K562 (cell line): ENCODE results near the gene FCGBP. TPM values are rescaled to one million over a fixed set of nuclear protein-coding genes. Genes with fewer than 3 reads are reported as not detected.

Source experiments
- ATAC-seq: fragments of 200-7000 bp; cut with Tn5 transposase; 3 replicates; pipeline ENCODE4 v1.9.1; 2020; ENCODE audit warnings: moderate library complexity
- BruUV-seq: library from RNA; stranded (reverse); fragments of 400-500 nt; replicated peaks from 2 replicates; lab custom pipeline; 2021; lab: Mats Ljungman, UMichigan
- CTCF ChIA-PET: fragments of 300-600 bp; formaldehyde crosslinking; extraction: SDS; loops from one replicate; lab custom pipeline; 2021; ENCODE audit warnings: low intra/inter-chr PET ratio; lab: Yijun Ruan, JAX
- POLR2A ChIA-PET: fragments of 300-600, 350-650 bp; sonication (Branson Sonifier 250); formaldehyde crosslinking; extraction: SDS; loops from one replicate; lab custom pipeline; 2021; ENCODE audit warnings: antibody characterized with exemption, inconsistent platforms; lab: Yijun Ruan, JAX
- DNase-seq, 4 experiments: peaks; one replicate each; pipeline versions ENCODE4 v3.0.0 to v3.0.0-alpha.2; 2011 to 2018; ENCODE audit warnings: low spot score in 3 of 4, mixed read lengths in 3 of 4; ENCODE audit errors: extremely low read depth in 1 of 4
- FAIRE-seq: peaks from 2 replicates; lab custom pipeline; 2011; peaks lifted over from hg19 to GRCh38; lab: Jason Lieb, UNC
- H2AFZ ChIP-seq: 2 replicates; pipeline ENCODE4 v1.6.0; 2011; ENCODE audit warnings: low read depth, low read length, control low read depth, inconsistent platforms
- H3K27ac ChIP-seq: fragments of 200-600 bp; 3 replicates; pipeline ENCODE4 v1.8.0; 2011; ENCODE audit warnings: low read depth, mild to moderate bottlenecking, control low read depth, inconsistent platforms, low read length, moderate library complexity, mixed read lengths; ENCODE audit errors: extremely low read depth
- H3K27me3 ChIP-seq, 2 experiments: fragments of 300-600 bp in 1 of 2; 2 replicates in 1 of 2; 3 replicates in 1 of 2; pipeline versions ENCODE4 v1.6.0 to v1.8.0; 2011; ENCODE audit warnings: inconsistent platforms in 2 of 2, low read length in 2 of 2, mild to moderate bottlenecking in 1 of 2, mixed read lengths in 1 of 2, moderate library complexity in 1 of 2; ENCODE audit not compliant: control insufficient read depth in 2 of 2, insufficient read depth in 2 of 2
- H3K36me3 ChIP-seq: fragments of 300-600 bp; 3 replicates; pipeline ENCODE4 v1.8.0; 2011; ENCODE audit warnings: mild to moderate bottlenecking, low read length, inconsistent platforms; ENCODE audit not compliant: control insufficient read depth, insufficient read depth
- H3K4me1 ChIP-seq, 2 experiments: fragments of 200-600 bp in 1 of 2; replicated peaks in 1 of 2; 2 replicates in 1 of 2; 3 replicates in 1 of 2; pipeline versions ENCODE4 v1.5.1 to v1.8.0; 2011; ENCODE audit warnings: inconsistent platforms in 2 of 2, low read length in 2 of 2, mild to moderate bottlenecking in 1 of 2, mixed read lengths in 1 of 2, moderate library complexity in 1 of 2; ENCODE audit not compliant: control insufficient read depth in 2 of 2, insufficient read depth in 2 of 2
- H3K4me2 ChIP-seq: 2 replicates; pipeline ENCODE4 v1.6.1; 2011; ENCODE audit warnings: low read length, control low read depth, inconsistent platforms, mixed read lengths; ENCODE audit not compliant: insufficient read depth
- H3K4me3 ChIP-seq: fragments of 200-600 bp; sonication (generic), shearing (Covaris generic); 2 replicates; pipeline ENCODE4 v1.5.1; 2016; ENCODE audit warnings: control low read depth, inconsistent platforms
- H3K79me2 ChIP-seq: fragments of 200-600 bp; 3 replicates; pipeline ENCODE4 v1.8.0; 2011; ENCODE audit warnings: low read length, inconsistent platforms; ENCODE audit not compliant: control insufficient read depth, insufficient read depth
- H3K9ac ChIP-seq, 2 experiments: 2 replicates each; pipeline versions ENCODE4 v1.6.0 to v1.6.1; 2011; ENCODE audit warnings: low read depth in 2 of 2, low read length in 2 of 2, control low read depth in 1 of 2, inconsistent platforms in 1 of 2, mild to moderate bottlenecking in 1 of 2, mixed read lengths in 1 of 2; ENCODE audit not compliant: insufficient read depth in 1 of 2
- H3K9me1 ChIP-seq: one replicate; pipeline ENCODE4 v1.6.0; 2011; ENCODE audit warnings: inconsistent platforms, mild to moderate bottlenecking, low read length, moderate library complexity; ENCODE audit not compliant: control insufficient read depth, insufficient read depth
- H3K9me3 ChIP-seq: replicated peaks from 2 replicates; pipeline ENCODE4 v1.5.1; 2011; ENCODE audit warnings: low read depth, low read length, inconsistent platforms; ENCODE audit not compliant: control insufficient read depth, insufficient read depth
- H4K20me1 ChIP-seq: replicated peaks from 2 replicates; pipeline ENCODE4 v1.6.1; 2011; ENCODE audit warnings: low read length, inconsistent platforms, mixed read lengths; ENCODE audit not compliant: control insufficient read depth, insufficient read depth
- ARID3B ChIP-seq: fragments of 250-450 bp; sonication (Bioruptor Pico); IDR thresholded peaks from 2 replicates; pipeline ENCODE4 v1.4.0; 2020; ENCODE audit warnings: borderline replicate concordance
- CHD1 ChIP-seq: fragments of 200-600 bp; sonication (generic); IDR thresholded peaks from one replicate; pipeline ENCODE4 v1.6.1; 2012; ENCODE audit warnings: mild to moderate bottlenecking, moderate library complexity, low read length, inconsistent platforms
- CXXC5 ChIP-seq: fragments of 250-450 bp; sonication (Bioruptor Pico); IDR thresholded peaks from 2 replicates; pipeline ENCODE4 v1.8.0; 2022; ENCODE audit warnings: inconsistent platforms, mild to moderate bottlenecking, moderate library complexity
- E2F5 ChIP-seq: sonication (generic); formaldehyde crosslinking; IDR thresholded peaks from 2 replicates; pipeline ENCODE4 v1.8.0; 2022; ENCODE audit warnings: mild to moderate bottlenecking, missing genetic modification reagents
- GTF2E2 ChIP-seq: fragments of 200-800 bp; sonication (Bioruptor generic); IDR thresholded peaks from 2 replicates; pipeline ENCODE4 v1.6.1; 2016; ENCODE audit warnings: missing genetic modification characterization, missing compliant biosample characterization
- HMBOX1 ChIP-seq: sonication (generic); IDR thresholded peaks from 2 replicates; pipeline ENCODE4 v1.6.1; 2016
- ILF3 ChIP-seq: fragments of 450-650 bp; IDR thresholded peaks from 2 replicates; pipeline ENCODE4 v1.6.1; 2018; ENCODE audit warnings: antibody characterized with exemption, mild to moderate bottlenecking, moderate library complexity, borderline replicate concordance
- MAFG ChIP-seq: fragments of 450-650 bp; conservative IDR thresholded peaks from 2 replicates; pipeline ENCODE4 v1.6.1; 2016; ENCODE audit warnings: missing genetic modification characterization, missing compliant biosample characterization
- MTF1 ChIP-seq: fragments of 250-450 bp; sonication (Bioruptor Pico); IDR thresholded peaks from 2 replicates; pipeline ENCODE4 v1.9.0; 2021; ENCODE audit warnings: moderate library complexity, mild to moderate bottlenecking, inconsistent platforms, borderline replicate concordance
- NFIC ChIP-seq: fragments of 450-650 bp; IDR thresholded peaks from 2 replicates; pipeline ENCODE4 v1.6.1; 2017; ENCODE audit warnings: mild to moderate bottlenecking, inconsistent platforms
- PHF8 ChIP-seq: fragments of 200-600 bp; sonication (generic); IDR thresholded peaks from 2 replicates; pipeline ENCODE4 v1.6.1; 2012; ENCODE audit warnings: mixed run types, mild to moderate bottlenecking, inconsistent platforms, low read length, moderate library complexity, borderline replicate concordance
- RBM34 ChIP-seq: fragments of 200-400 bp; formaldehyde crosslinking; IDR thresholded peaks from 2 replicates; pipeline ENCODE4 v1.6.1; 2018; ENCODE audit warnings: low read length, borderline replicate concordance; ENCODE audit not compliant: insufficient read depth
- SNRNP70 ChIP-seq: fragments of 200-400 bp; formaldehyde crosslinking; optimal IDR thresholded peaks from 2 replicates; pipeline ENCODE3; 2017; ENCODE audit warnings: low read depth, low read length
- SP1 ChIP-seq: sonication (generic); formaldehyde crosslinking; IDR thresholded peaks from 2 replicates; pipeline ENCODE4 v1.8.1; 2022; ENCODE audit warnings: mild to moderate bottlenecking, missing genetic modification reagents
- XRCC4 ChIP-seq: IDR thresholded peaks from one replicate; pipeline ENCODE4 v1.6.1; 2011; ENCODE audit not compliant: insufficient read depth, insufficient read length; ENCODE audit errors: extremely low read depth
- ZBED1 ChIP-seq: IDR thresholded peaks from 2 replicates; pipeline ENCODE4 v1.6.1; 2014
- ZBTB9 ChIP-seq: fragments of 450-650 bp; formaldehyde crosslinking; IDR thresholded peaks from 2 replicates; pipeline ENCODE4 v1.4.0; 2020; ENCODE audit warnings: mild to moderate bottlenecking, moderate library complexity
- ZKSCAN3 ChIP-seq: fragments of 250-450 bp; sonication (Bioruptor Pico); IDR thresholded peaks from 2 replicates; pipeline ENCODE4 v1.4.0; 2020
- ZNF324 ChIP-seq: fragments of 250-450 bp; sonication (Bioruptor Pico); IDR thresholded peaks from 2 replicates; pipeline ENCODE4 v1.4.0; 2020; ENCODE audit warnings: mild to moderate bottlenecking
- WGBS: fragments of 100-300 bp; shearing (Covaris generic); methylation state at CpG from one replicate; pipeline ENCODE4 v1.1.6; 2016; ENCODE audit warnings: low coverage, mixed read lengths; ENCODE audit not compliant: insufficient coverage; ENCODE audit errors: missing lambda C conversion rate; 5-methylcytosine and 5-hydroxymethylcytosine counted together
- in situ Hi-C: fragments of 300-500 bp; cut with MboI; formaldehyde crosslinking; loops from 4 replicates; pipeline ENCODE4 v1.15.0; 2018; ENCODE audit warnings: inconsistent platforms, mixed read lengths
- intact Hi-C: fragments of 100-400 bp; cut with micrococcal nuclease; formaldehyde crosslinking; loops from 2 replicates; pipeline ENCODE4 v1.14.2; 2022
- polyA plus RNA-seq, 8 experiments: library from polyadenylated mRNA; depleted of rRNA in 4 of 8; stranded (reverse) in 5 of 8; unstranded in 3 of 8; fragments of >200 nt; fragmentation: Nextera tagmentation in 2 of 8; fragmentation: Illumina TruSeq in 1 of 8; extraction: Ambion mirVana in 2 of 8; extraction: Trizol in 1 of 8; gene quantifications; 2 replicates each; pipeline versions ENCODE4 v1.2.1 to v1.2.3, GENCODE V29; 2011 to 2014; ENCODE audit warnings: inconsistent platforms in 1 of 8, missing spikeins in 1 of 8
- total RNA-seq, 7 experiments: library from RNA; depleted of rRNA in 6 of 7; stranded (reverse); fragments of >200 nt in 6 of 7; fragmentation: Illumina TruSeq in 2 of 7; extraction: Trizol in 2 of 7; gene quantifications; 2 replicates each; pipeline versions ENCODE4 v1.2.1 to v1.2.3, GENCODE V29; 2011 to 2021; ENCODE audit warnings: low replicate concordance in 1 of 7

FCGBP gene
- total and polyA plus RNA-seq, 9 of the 15 experiments (the other 6 are each of a cell fraction or from before 2014, with no cell fraction given), result 0.01 to 1.5 (median 0.13) TPM; not detected in 4

GRCh38 chr19:39968789-39969188 is 34.4 kb upstream of the FCGBP start (continued):
- TF ChIP-seq ZKSCAN3 (CRISPR knock-in tag), result no peak
- TF ChIP-seq NFIC, result no peak
- TF ChIP-seq RBM34, result no peak
- TF ChIP-seq, all 486 proteins: peak for 0

- H3K9me1 ChIP-seq, result no peaks in the 10 kb centered on the region
- H3K79me2 ChIP-seq, result peaks cover 33% of the 10 kb centered on the region
- DNase-seq, result no peak
- no peak for ATAC-seq
- H3K9ac ChIP-seq, result no peak overlapping the region
- ChIA-PET CTCF (no interaction called here), POLR2A (no interaction called here)
- no peaks in the 10 kb centered on the region for H3K27me3 ChIP-seq
- no peaks in the 10 kb centered on the region for H4K20me1 ChIP-seq
- WGBS, result 69% methylated on average over 9 of the region's 9 CpGs
- in situ Hi-C loops (no loop called here), intact Hi-C loops (no loop called here)
- FAIRE-seq, result no peak
- no TSS peak for BruUV-seq
- no peak overlapping the region for H3K27ac ChIP-seq
- peaks cover 15 to 16% of the 10 kb centered on the region in 2 experiments for H3K4me1 ChIP-seq
- no peak overlapping the region for H3K4me2 ChIP-seq
- peaks cover 6% of the 10 kb centered on the region; the same call in 2 of the 3 replicates for H3K36me3 ChIP-seq
- H3K9me3 ChIP-seq, result no peaks in the 10 kb centered on the region
- no peak overlapping the region for H2AFZ ChIP-seq
- H3K4me3 ChIP-seq, result no peak overlapping the region
- TF ChIP-seq XRCC4 (no peak), ZBED1 (no peak), MTF1 (CRISPR knock-in tag) (no peak), CXXC5 (CRISPR knock-in tag) (no peak), ZBTB9 (CRISPR knock-in tag) (no peak), ZNF324 (CRISPR knock-in tag) (no peak), E2F5 (CRISPR knock-in tag) (no peak), MAFG (tag) (no peak), CHD1 (no peak), SNRNP70 (no peak), ILF3 (no peak), SP1 (no peak), ARID3B (CRISPR knock-in tag) (no peak), PHF8 (no peak), GTF2E2 (tag) (no peak), HMBOX1 (no peak)
Observed at GRCh38 chr19:39967561-39967960, 33.1 kb upstream of the FCGBP start.
